T-helper 17 cell (primary cell): Measurements from ENCODE around the gene KLHL7. TPM values are rescaled to one million over a fixed set of nuclear protein-coding genes. Genes with fewer than 3 reads are reported as not detected.

Experiments used
- ATAC-seq: fragments of 150-1000 bp; cut with Tn5 transposase; 2 replicates; pipeline ENCODE4 v1.10.0; 2021; ENCODE audit warnings: mild to moderate bottlenecking, moderate library complexity
- DNase-seq, 3 donors: peaks; one replicate each; pipeline versions ENCODE4 v3.0.0 to v3.0.0-alpha.2; 2020 to 2021
- H3K9me3 ChIP-seq: one replicate; pipeline ENCODE4 v1.7.0; 2013; ENCODE audit warnings: low read length, mild to moderate bottlenecking; ENCODE audit not compliant: control insufficient read depth, poor library complexity, severe bottlenecking
- H3K27ac Mint-ChIP-seq: one replicate; pipeline ENCODE4 v1.8.0; 2022; ENCODE audit warnings: mild to moderate bottlenecking, moderate library complexity, mixed read lengths
- H3K27me3 Mint-ChIP-seq: one replicate; pipeline ENCODE4 v1.8.0; 2022; ENCODE audit warnings: mixed read lengths
- H3K36me3 Mint-ChIP-seq: one replicate; pipeline ENCODE4 v1.8.0; 2022; ENCODE audit warnings: low read depth, mixed read lengths
- H3K4me1 Mint-ChIP-seq: one replicate; pipeline ENCODE4 v1.8.0; 2022; ENCODE audit warnings: mild to moderate bottlenecking, mixed read lengths
- H3K4me3 Mint-ChIP-seq: one replicate; pipeline ENCODE4 v1.8.0; 2022; ENCODE audit warnings: mild to moderate bottlenecking, moderate library complexity, mixed read lengths
- total RNA-seq, 4 donors: library from RNA in 2 of 4; stranded (reverse) in 2 of 4; gene quantifications; one replicate each; pipeline ENCODE4 v1.2.3 and lab custom pipeline; 2022 to 2026

Gene KLHL7
- total RNA-seq (10 to 100 TPM; 12.8 to 14.5 TPM), total RNA-seq (lab: John Stamatoyannopoulos, UW) (20.0 to 27.1 reads per million in 2 donors)

- DNase-seq: peak; percentile 91 to 95 (median 91)
- Mint-ChIP-seq H3K27ac (peak within 1 kb of the TSS; percentile 97), H3K27me3 (no peaks in the 10 kb centered on the region), H3K36me3 (peaks cover 3% of the 10 kb centered on the region), H3K4me3 (peak within 1 kb of the TSS; percentile 96), H3K4me1 (peaks cover 30% of the 10 kb centered on the region)
- peaks cover 2% of the 10 kb centered on the region for H3K9me3 ChIP-seq
- ATAC-seq: peak; percentile 96
These were observed at the start of gene KLHL7 for GRCh38 chr7:23105644-23106056. KLHL7 (plus strand) TSS chr7:23105785; CDS start chr7:23106027, 242 bp downstream.

GRCh38 chr7:23058408-23059096, 47.0 kb upstream of the KLHL7 start:
- Mint-ChIP-seq H3K4me1 (no peaks in the 10 kb centered on the region), H3K4me3 (no peak overlapping the region), H3K27me3 (peaks cover 19% of the 10 kb centered on the region), H3K27ac (no peak overlapping the region), H3K36me3 (no peaks in the 10 kb centered on the region)
- no peaks in the 10 kb centered on the region for H3K9me3 ChIP-seq
- DNase-seq (no peak), ATAC-seq (no peak)

- H3K4me3 Mint-ChIP-seq: no peak overlapping the region
- DNase-seq (no peak), ATAC-seq (no peak)
- peaks cover 19% of the 10 kb centered on the region for H3K27me3 Mint-ChIP-seq
- no peaks in the 10 kb centered on the region for H3K36me3 Mint-ChIP-seq
- no peaks in the 10 kb centered on the region for H3K9me3 ChIP-seq
- H3K4me1 Mint-ChIP-seq: no peaks in the 10 kb centered on the region
- H3K27ac Mint-ChIP-seq: no peak overlapping the region
These were observed 44.3 kb upstream of the KLHL7 start for GRCh38 chr7:23061327-23061726.

GRCh38 chr7:23062452-23062851, 43.1 kb upstream of the KLHL7 start:
- Mint-ChIP-seq H3K27me3 (peaks cover 19% of the 10 kb centered on the region), H3K36me3 (no peaks in the 10 kb centered on the region), H3K4me1 (no peaks in the 10 kb centered on the region)

GRCh38 chr7:23065974-23066373, 39.6 kb upstream of the KLHL7 start:
- H3K27me3 Mint-ChIP-seq: peaks cover 10% of the 10 kb centered on the region
- no peaks in the 10 kb centered on the region for H3K4me1 Mint-ChIP-seq
- no peak overlapping the region for H3K4me3 Mint-ChIP-seq
- no peaks in the 10 kb centered on the region for H3K9me3 ChIP-seq
- no peak for ATAC-seq
- H3K27ac Mint-ChIP-seq: no peak overlapping the region
- H3K36me3 Mint-ChIP-seq: no peaks in the 10 kb centered on the region
- no peak for DNase-seq

More at GRCh38 chr7:23062452-23062851, 43.1 kb upstream of the KLHL7 start:
- no peak overlapping the region for H3K4me3 Mint-ChIP-seq
- H3K27ac Mint-ChIP-seq: no peak overlapping the region
- no peak for DNase-seq
- no peak for ATAC-seq
- H3K9me3 ChIP-seq: no peaks in the 10 kb centered on the region

GRCh38 chr7:23067271-23067670, 38.3 kb upstream of the KLHL7 start:
- H3K4me3 Mint-ChIP-seq: no peak overlapping the region
- no peak overlapping the region for H3K27ac Mint-ChIP-seq
- no peaks in the 10 kb centered on the region for H3K9me3 ChIP-seq
- no peaks in the 10 kb centered on the region for H3K4me1 Mint-ChIP-seq
- no peaks in the 10 kb centered on the region for H3K36me3 Mint-ChIP-seq
- H3K27me3 Mint-ChIP-seq: peaks cover 10% of the 10 kb centered on the region
- ATAC-seq (no peak), DNase-seq (no peak)

- no peak for DNase-seq
- peaks cover 3% of the 10 kb centered on the region for H3K4me1 Mint-ChIP-seq
- ATAC-seq: no peak
- no peaks in the 10 kb centered on the region for H3K9me3 ChIP-seq
- no peak overlapping the region for H3K4me3 Mint-ChIP-seq
- peaks cover 28% of the 10 kb centered on the region for H3K27me3 Mint-ChIP-seq
- H3K36me3 Mint-ChIP-seq: no peaks in the 10 kb centered on the region
- no peak overlapping the region for H3K27ac Mint-ChIP-seq
These were observed 33.5 kb upstream of the KLHL7 start for GRCh38 chr7:23072048-23072447.

- H3K4me3 Mint-ChIP-seq: no peak overlapping the region
These were observed 32.7 kb upstream of the KLHL7 start for GRCh38 chr7:23072922-23073321.

GRCh38 chr7:23074443-23075261, 30.9 kb upstream of the KLHL7 start:
- peaks cover 29% of the 10 kb centered on the region for H3K27me3 Mint-ChIP-seq
- no peak for ATAC-seq

More at GRCh38 chr7:23072922-23073321, 32.7 kb upstream of the KLHL7 start:
- DNase-seq (no peak), ATAC-seq (no peak)
- Mint-ChIP-seq H3K36me3 (no peaks in the 10 kb centered on the region), H3K27ac (no peak overlapping the region), H3K27me3 (peaks cover 28% of the 10 kb centered on the region), H3K4me1 (peaks cover 3% of the 10 kb centered on the region)
- no peaks in the 10 kb centered on the region for H3K9me3 ChIP-seq

GRCh38 chr7:23075571-23075970, 30.0 kb upstream of the KLHL7 start:
- ATAC-seq (no peak), DNase-seq (no peak)
- H3K36me3 Mint-ChIP-seq: no peaks in the 10 kb centered on the region
- H3K27ac Mint-ChIP-seq: no peak overlapping the region
- peaks cover 32% of the 10 kb centered on the region for H3K27me3 Mint-ChIP-seq
- H3K9me3 ChIP-seq: no peaks in the 10 kb centered on the region
- no peak overlapping the region for H3K4me3 Mint-ChIP-seq
- H3K4me1 Mint-ChIP-seq: peaks cover 3% of the 10 kb centered on the region

More at GRCh38 chr7:23074443-23075261, 30.9 kb upstream of the KLHL7 start:
- no peak overlapping the region for H3K4me3 Mint-ChIP-seq
- DNase-seq: no peak
- H3K9me3 ChIP-seq: no peaks in the 10 kb centered on the region
- H3K27ac Mint-ChIP-seq: no peak overlapping the region
- peaks cover 3% of the 10 kb centered on the region for H3K4me1 Mint-ChIP-seq
- no peaks in the 10 kb centered on the region for H3K36me3 Mint-ChIP-seq

- H3K27ac Mint-ChIP-seq: peak overlapping the region; percentile 27
- no peak overlapping the region for H3K4me3 Mint-ChIP-seq
- no peaks in the 10 kb centered on the region for H3K9me3 ChIP-seq
- H3K4me1 Mint-ChIP-seq: peaks cover 3% of the 10 kb centered on the region
- DNase-seq (no peak), ATAC-seq (no peak)
- H3K27me3 Mint-ChIP-seq: peaks cover 32% of the 10 kb centered on the region
- no peaks in the 10 kb centered on the region for H3K36me3 Mint-ChIP-seq
These were observed 28.8 kb upstream of the KLHL7 start for GRCh38 chr7:23076772-23077171.

GRCh38 chr7:23093111-23093510, 12.5 kb upstream of the KLHL7 start:
- no peaks in the 10 kb centered on the region for H3K9me3 ChIP-seq
- Mint-ChIP-seq H3K27me3 (peaks cover 14% of the 10 kb centered on the region), H3K27ac (no peak overlapping the region), H3K4me3 (no peak overlapping the region), H3K4me1 (no peaks in the 10 kb centered on the region), H3K36me3 (no peaks in the 10 kb centered on the region)
- DNase-seq (no peak), ATAC-seq (no peak)

- Mint-ChIP-seq H3K36me3 (no peaks in the 10 kb centered on the region), H3K27me3 (peaks cover 19% of the 10 kb centered on the region)
These were observed 12.0 kb upstream of the KLHL7 start for GRCh38 chr7:23093546-23093945.

More at GRCh38 chr7:23093546-23093945, 12.0 kb upstream of the KLHL7 start:
- DNase-seq: no peak
- ATAC-seq: no peak
- no peaks in the 10 kb centered on the region for H3K9me3 ChIP-seq
- Mint-ChIP-seq H3K4me3 (no peak overlapping the region), H3K27ac (no peak overlapping the region), H3K4me1 (no peaks in the 10 kb centered on the region)
